Body of pancreas (tissue), 4 donors: ENCODE data around the gene RREB1. TPM values are rescaled to one million over a fixed set of nuclear protein-coding genes. Genes with fewer than 3 reads are reported as not detected.

ENCODE experiments used
- ATAC-seq: fragments of 150-250 bp; one replicate; pipeline ENCODE4 v1.9.1; 2016
- DNase-seq, 4 donors: peaks; one replicate each; pipeline ENCODE4 v3.0.0-alpha.2; 2019
- H3K27ac ChIP-seq, 4 donors: fragments of 200-600 bp; sonication (generic); 1 replicate in 3 of 4; 2 replicates in 1 of 4; pipeline versions ENCODE4 v1.5.1 to v1.6.1; 2016 to 2019; ENCODE audit warnings: mild to moderate bottlenecking in 1 of 4, mixed read lengths in 1 of 4, moderate library complexity in 1 of 4
- H3K27me3 ChIP-seq, 2 donors: fragments of 200-600 bp; sonication (generic); one replicate each; pipeline ENCODE4 v1.6.0; 2016; ENCODE audit warnings: mild to moderate bottlenecking in 1 of 2
- H3K36me3 ChIP-seq, 2 donors: fragments of 200-600 bp; sonication (generic); replicated peaks in 1 of 2; 2 replicates each; pipeline ENCODE4 v1.5.1; 2016; ENCODE audit warnings: low read depth in 2 of 2; ENCODE audit not compliant: insufficient read depth in 1 of 2
- H3K4me1 ChIP-seq: fragments of 200-600 bp; sonication (generic); one replicate; pipeline ENCODE4 v1.6.0; 2016
- H3K4me3 ChIP-seq, 2 donors: fragments of 200-600 bp; sonication (generic); 1 replicate in 1 of 2; 2 replicates in 1 of 2; pipeline ENCODE4 v1.5.1; 2016 to 2019
- H3K9me3 ChIP-seq, 3 donors: fragments of 200-600 bp; sonication (generic); 1 replicate in 2 of 3; 2 replicates in 1 of 3; pipeline ENCODE4 v1.5.1; 2016
- CTCF ChIP-seq, 7 experiments: fragments of 450-650 bp in 4 of 7; fragments of 200-600 bp in 3 of 7; sonication (generic) in 3 of 7; IDR thresholded peaks; one replicate each; pipeline ENCODE4 v1.5.1; 2016 to 2019; ENCODE audit warnings: antibody characterized with exemption in 7 of 7
- POLR2A ChIP-seq, 3 donors: fragments of 450-650 bp; IDR thresholded peaks; one replicate each; pipeline ENCODE4 v1.6.1; 2016; ENCODE audit warnings: antibody characterized with exemption in 3 of 3, mild to moderate bottlenecking in 2 of 3
- WGBS, 2 donors: methylation state at CpG; one replicate each; pipeline ENCODE4 v1.1.5; 2017; 5-methylcytosine and 5-hydroxymethylcytosine counted together
- intact Hi-C: fragments of 100-400 bp; cut with DNase I; formaldehyde crosslinking; loops from one replicate; pipeline ENCODE4 v1.15.1; 2023
- total RNA-seq, 2 donors: library from RNA; depleted of rRNA; stranded (reverse); fragments of >200 nt; gene quantifications; one replicate each; pipeline ENCODE4 v1.1.0, GENCODE V29; 2016

RREB1 gene
- total RNA-seq, 2 donors from 2014 or later = 33.5 to 44.8 TPM

GRCh38 chr6:7268816-7269555 lies 161.2 kb downstream of the RREB1 start:
- DNase-seq = no peak
- Histone ChIP-seq H3K36me3 (no peaks in the 10 kb centered on the region), H3K27me3 (no peaks in the 10 kb centered on the region), H3K27ac (no peak overlapping the region), H3K9me3 (no peaks in the 10 kb centered on the region), H3K4me1 (peaks cover 36% of the 10 kb centered on the region), H3K4me3 (no peak overlapping the region)
- ATAC-seq = no peak
- TF ChIP-seq CTCF (IDR thresholded peaks at IDR 0.05) = no peak
- no peak for TF ChIP-seq POLR2A (IDR thresholded peaks at IDR 0.05)
- intact Hi-C loops = no loop called here
- 85 to 88% methylated on average over 20 to 21 of the region's 23 CpGs for WGBS, 2 donors

- no peak for TF ChIP-seq CTCF (IDR thresholded peaks at IDR 0.05)
- no peak for TF ChIP-seq POLR2A (IDR thresholded peaks at IDR 0.05)
- ATAC-seq (no peak), DNase-seq (no peak)
- no peaks in the 10 kb centered on the region for H3K27me3 ChIP-seq
- H3K27ac ChIP-seq = peak overlapping the region; percentile 73 to 86 (median 77)
- H3K9me3 ChIP-seq = no peaks in the 10 kb centered on the region
- 89% methylated on average over 4 to 5 of the region's 5 CpGs for WGBS, 2 donors
- H3K4me1 ChIP-seq = peaks cover 41% of the 10 kb centered on the region
- no peaks in the 10 kb centered on the region for H3K36me3 ChIP-seq
- intact Hi-C loops = no loop called here
- no peak overlapping the region for H3K4me3 ChIP-seq
Measured at GRCh38 chr6:7269816-7270215, 162.1 kb downstream of the RREB1 start.

DNA sequence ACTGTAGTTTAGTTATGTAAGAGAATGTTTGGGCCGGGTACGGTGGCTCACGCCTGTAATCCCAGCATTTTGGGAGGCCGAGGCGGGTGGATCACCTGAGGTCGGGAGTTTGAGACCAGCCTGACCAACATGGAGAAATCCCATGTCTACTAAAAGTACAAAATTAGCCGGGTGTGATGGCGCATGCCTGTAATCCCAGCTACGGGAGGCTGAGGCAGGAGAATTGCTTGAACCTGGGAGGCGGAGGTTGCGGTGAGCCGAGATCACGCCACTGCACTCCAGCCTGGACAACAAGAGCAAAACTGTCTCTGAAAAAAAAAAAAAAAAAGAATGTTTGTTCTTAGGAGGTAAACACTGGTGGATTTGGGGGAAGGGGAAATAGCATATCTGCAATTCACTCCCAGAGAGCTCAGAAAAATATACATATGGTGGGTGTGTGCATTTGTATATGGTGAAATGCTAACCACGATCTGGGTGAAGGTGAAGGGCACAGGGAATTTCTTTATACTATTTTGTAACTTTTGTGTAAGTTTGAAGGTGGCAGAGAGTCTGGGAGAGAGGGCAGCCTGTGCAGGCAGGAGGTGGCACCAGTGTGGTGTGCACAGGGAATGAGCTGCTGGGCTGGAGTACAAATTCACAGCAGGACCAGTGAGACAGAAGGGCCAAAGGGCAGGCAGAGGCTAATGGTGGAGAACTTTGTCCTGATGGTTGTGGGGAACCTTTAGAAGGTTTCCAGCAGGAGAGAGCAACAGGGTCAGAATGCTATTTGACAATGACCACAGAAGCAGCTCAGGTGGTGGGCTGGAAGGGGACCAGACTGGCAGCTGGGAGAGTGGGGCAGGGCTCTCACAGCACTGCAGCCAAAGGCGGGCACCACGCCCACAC lies 162.8 kb downstream of the RREB1 start:
- DNase-seq (peak; percentile 94 to 97 (median 95)), ATAC-seq (peak; percentile 93)
- 62 to 63% methylated on average over 16 of the region's 16 CpGs for WGBS, 2 donors
- no peak overlapping the region for H3K4me3 ChIP-seq
- peak overlapping the region; percentile 73 to 86 (median 77) for H3K27ac ChIP-seq
- no peaks in the 10 kb centered on the region for H3K27me3 ChIP-seq
- TF ChIP-seq POLR2A (IDR thresholded peaks at IDR 0.05) (peak in 2 of 3 donors; percentile 42 to 50), CTCF (IDR thresholded peaks at IDR 0.05) (peak in 1 of 7 experiments; percentile 6)
- H3K9me3 ChIP-seq = no peaks in the 10 kb centered on the region
- H3K36me3 ChIP-seq = no peaks in the 10 kb centered on the region
- H3K4me1 ChIP-seq = peaks cover 45% of the 10 kb centered on the region
- intact Hi-C loops = no loop called here

- Histone ChIP-seq H3K4me3 (no peak overlapping the region), H3K27ac (peak overlapping the region; percentile 73 to 86 (median 77)), H3K27me3 (no peaks in the 10 kb centered on the region), H3K36me3 (no peaks in the 10 kb centered on the region), H3K4me1 (peaks cover 48% of the 10 kb centered on the region), H3K9me3 (no peaks in the 10 kb centered on the region)
- ATAC-seq (no peak), DNase-seq (no peak)
- 64 to 84% methylated on average over 11 of the region's 11 CpGs for WGBS, 2 donors
- TF ChIP-seq POLR2A (IDR thresholded peaks at IDR 0.05) = peak in 1 of 3 donors; percentile 0
- peak in 1 of 7 experiments; percentile 3 for TF ChIP-seq CTCF (IDR thresholded peaks at IDR 0.05)
- intact Hi-C loops = no loop called here
Measured at GRCh38 chr6:7271205-7271534, 163.4 kb downstream of the RREB1 start.
